CD4-positive, CD25-positive, alpha-beta regulatory T cell (primary cell): ENCODE measurements around the gene NUP210. TPM values are rescaled to one million over a fixed set of nuclear protein-coding genes. Genes with fewer than 3 reads are reported as not detected.

Experiments used
- ATAC-seq, 2 donors: fragments of 150-1000 bp; cut with Tn5 transposase; one replicate each; pipeline ENCODE4 v1.10.0; 2021; ENCODE audit warnings: low read depth in 2 of 2, moderate number of reproducible peaks in 2 of 2, moderate library complexity in 1 of 2
- DNase-seq, 3 donors: peaks; one replicate each; pipeline versions ENCODE4 v3.0.0 to v3.0.0-alpha.2; 2012 to 2022; ENCODE audit warnings: mixed read lengths in 1 of 3
- H3K27ac ChIP-seq: one replicate; pipeline ENCODE4 v1.7.0; 2013; ENCODE audit warnings: mild to moderate bottlenecking, low read length; ENCODE audit not compliant: insufficient read depth, poor library complexity, severe bottlenecking
- H3K27me3 ChIP-seq: one replicate; pipeline ENCODE4 v1.7.0; 2013; ENCODE audit warnings: low read length; ENCODE audit not compliant: control insufficient read depth, insufficient read depth
- H3K36me3 ChIP-seq: one replicate; pipeline ENCODE4 v1.7.0; 2013; ENCODE audit warnings: mild to moderate bottlenecking, low read length, moderate library complexity; ENCODE audit not compliant: control insufficient read depth, insufficient read depth
- H3K4me1 ChIP-seq: 2 replicates; pipeline ENCODE4 v1.7.0; 2013; ENCODE audit warnings: mild to moderate bottlenecking, low read length; ENCODE audit not compliant: insufficient read depth, control insufficient read depth, poor library complexity, severe bottlenecking
- H3K4me3 ChIP-seq: one replicate; pipeline ENCODE4 v1.7.0; 2013; ENCODE audit warnings: low read depth, mild to moderate bottlenecking, low read length, moderate library complexity
- H3K9me3 ChIP-seq, 2 experiments: 1 replicate in 1 of 2; 2 replicates in 1 of 2; pipeline ENCODE4 v1.7.0; 2013; ENCODE audit warnings: low read length in 2 of 2, mild to moderate bottlenecking in 1 of 2, moderate library complexity in 1 of 2; ENCODE audit not compliant: control insufficient read depth in 2 of 2
- H3K27ac Mint-ChIP-seq, 3 donors: one replicate each; pipeline ENCODE4 v1.8.0; 2020 to 2022; ENCODE audit warnings: mild to moderate bottlenecking in 3 of 3, mixed read lengths in 3 of 3, moderate library complexity in 2 of 3
- H3K27me3 Mint-ChIP-seq: one replicate; pipeline ENCODE4 v1.8.0; 2022; ENCODE audit warnings: mild to moderate bottlenecking, mixed read lengths
- H3K36me3 Mint-ChIP-seq: one replicate; pipeline ENCODE4 v1.8.0; 2020; ENCODE audit warnings: mixed read lengths
- H3K4me1 Mint-ChIP-seq, 4 donors: one replicate each; pipeline ENCODE4 v1.8.0; 2020 to 2022; ENCODE audit warnings: mixed read lengths in 4 of 4, mild to moderate bottlenecking in 1 of 4
- H3K4me3 Mint-ChIP-seq, 4 donors: one replicate each; pipeline ENCODE4 v1.8.0; 2020 to 2022; ENCODE audit warnings: mild to moderate bottlenecking in 4 of 4, mixed read lengths in 4 of 4, moderate library complexity in 3 of 4
- H3K9me3 Mint-ChIP-seq, 7 donors: one replicate each; pipeline ENCODE4 v1.8.0; 2020 to 2022; ENCODE audit warnings: mixed read lengths in 7 of 7, mild to moderate bottlenecking in 3 of 7, moderate library complexity in 2 of 7
- polyA plus RNA-seq, 4 donors: library from polyadenylated mRNA; unstranded; fragments of 300-500 nt; fragmentation: Illumina TruSeq; gene quantifications; one replicate each; pipeline ENCODE4 v1.2.3, GENCODE V29; 2021
- total RNA-seq: library from RNA; stranded (reverse); gene quantifications from one replicate; pipeline ENCODE4 v1.2.3, GENCODE V29; 2022

The NUP210 gene
- total and polyA plus RNA-seq, 5 donors from 2014 or later: 42.4 to 125 (median 45.4) TPM

- Histone ChIP-seq H3K9me3 (no peaks in the 10 kb centered on the region), H3K27ac (no peak overlapping the region), H3K4me3 (no peak overlapping the region), H3K36me3 (no peaks in the 10 kb centered on the region), H3K27me3 (peaks cover 6% of the 10 kb centered on the region), H3K4me1 (no peaks in the 10 kb centered on the region)
- Mint-ChIP-seq H3K4me1 (peaks cover 0 to 2% (median 0%) of the 10 kb centered on the region in 4 donors), H3K27me3 (peaks cover 28% of the 10 kb centered on the region), H3K36me3 (no peaks in the 10 kb centered on the region), H3K4me3 (no peak overlapping the region), H3K9me3 (no peaks in the 10 kb centered on the region), H3K27ac (no peak overlapping the region)
- DNase-seq: no peak
- ATAC-seq: no peak
Observed at GRCh38 chr3:13299531-13300155, 120.5 kb downstream of the NUP210 start.

DNA sequence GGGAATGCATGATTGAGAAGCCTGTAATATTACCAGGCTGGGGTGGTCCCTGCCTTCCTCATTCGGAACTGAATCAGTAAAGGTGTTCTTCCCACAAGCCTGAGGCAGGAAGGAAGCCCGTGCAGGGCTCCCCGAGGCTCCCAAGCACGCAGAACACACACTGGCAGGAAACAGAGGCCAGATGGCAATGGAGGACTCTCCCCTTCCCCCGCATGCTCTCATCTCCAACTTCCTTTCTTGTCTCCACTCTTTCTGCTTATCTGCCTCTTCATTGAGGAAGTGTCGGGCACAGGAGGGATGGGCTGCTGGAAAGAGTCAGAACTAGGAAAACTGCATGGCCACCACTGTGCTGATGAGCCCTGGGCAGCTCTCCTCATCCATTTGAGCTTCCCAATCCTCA, 123.5 kb downstream of the NUP210 start:
- no peak overlapping the region for H3K4me3 ChIP-seq
- Mint-ChIP-seq H3K4me3 (no peak overlapping the region), H3K9me3 (no peaks in the 10 kb centered on the region), H3K27me3 (peaks cover 29% of the 10 kb centered on the region), H3K36me3 (no peaks in the 10 kb centered on the region), H3K4me1 (peaks cover 0 to 2% (median 0%) of the 10 kb centered on the region in 4 donors), H3K27ac (no peak overlapping the region)
- DNase-seq (no peak), ATAC-seq (no peak)
- H3K36me3 ChIP-seq: no peaks in the 10 kb centered on the region
- H3K27ac ChIP-seq: no peak overlapping the region
- H3K4me1 ChIP-seq: no peaks in the 10 kb centered on the region
- no peaks in the 10 kb centered on the region for H3K9me3 ChIP-seq
- H3K27me3 ChIP-seq: peaks cover 6% of the 10 kb centered on the region

GRCh38 chr3:13294442-13295351, 125.4 kb downstream of the NUP210 start:
- no peak overlapping the region for H3K4me3 Mint-ChIP-seq
- DNase-seq (no peak), ATAC-seq (no peak)
- no peak overlapping the region for H3K4me3 ChIP-seq
- H3K27me3 ChIP-seq: peaks cover 9% of the 10 kb centered on the region
- no peaks in the 10 kb centered on the region for H3K4me1 ChIP-seq
- peaks cover 0 to 2% (median 0%) of the 10 kb centered on the region in 4 donors for H3K4me1 Mint-ChIP-seq
- H3K36me3 Mint-ChIP-seq: no peaks in the 10 kb centered on the region
- H3K27me3 Mint-ChIP-seq: peaks cover 34% of the 10 kb centered on the region
- H3K27ac ChIP-seq: no peak overlapping the region
- no peak overlapping the region for H3K27ac Mint-ChIP-seq
- H3K9me3 Mint-ChIP-seq: no peaks in the 10 kb centered on the region
- no peaks in the 10 kb centered on the region for H3K9me3 ChIP-seq
- no peaks in the 10 kb centered on the region for H3K36me3 ChIP-seq

DNA sequence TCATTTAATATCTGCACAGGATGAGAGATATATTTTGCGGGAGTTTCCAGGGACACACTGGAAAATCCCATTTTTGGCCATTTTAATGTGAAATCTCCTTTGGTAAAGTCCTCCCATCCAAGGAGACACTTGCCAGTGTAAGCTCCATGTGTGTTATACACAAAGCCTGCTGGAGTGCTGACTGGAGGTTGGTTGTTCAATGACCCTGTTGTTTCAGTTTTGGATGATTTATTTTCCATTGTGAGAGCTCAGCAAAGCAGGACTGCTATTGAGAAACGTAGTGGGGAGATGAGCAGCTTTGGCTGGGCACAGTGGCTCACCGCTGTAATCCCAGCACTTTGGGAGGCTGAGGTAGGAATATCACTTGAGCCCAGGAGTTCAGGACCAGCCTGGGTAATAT, 127.7 kb downstream of the NUP210 start:
- Histone ChIP-seq H3K27ac (no peak overlapping the region), H3K36me3 (no peaks in the 10 kb centered on the region), H3K9me3 (no peaks in the 10 kb centered on the region), H3K4me3 (no peak overlapping the region), H3K4me1 (no peaks in the 10 kb centered on the region), H3K27me3 (peaks cover 5% of the 10 kb centered on the region)
- Mint-ChIP-seq H3K9me3 (peaks cover 0 to 3% (median under 1%) of the 10 kb centered on the region in 7 donors), H3K27ac (no peak overlapping the region), H3K36me3 (no peaks in the 10 kb centered on the region), H3K4me3 (no peak overlapping the region), H3K27me3 (peaks cover 35% of the 10 kb centered on the region), H3K4me1 (peaks cover 0 to 2% (median 0%) of the 10 kb centered on the region in 4 donors)
- ATAC-seq: no peak
- DNase-seq: no peak

- Mint-ChIP-seq H3K4me3 (no peak overlapping the region), H3K36me3 (no peaks in the 10 kb centered on the region), H3K4me1 (peaks cover 0 to 2% (median 0%) of the 10 kb centered on the region in 4 donors), H3K27me3 (peaks cover 33% of the 10 kb centered on the region), H3K27ac (no peak overlapping the region), H3K9me3 (peaks cover 3 to 13% (median 7%) of the 10 kb centered on the region in 7 donors)
- H3K27me3 ChIP-seq: peaks cover 12% of the 10 kb centered on the region
- DNase-seq (no peak), ATAC-seq (no peak)
- peaks cover 8 to 10% of the 10 kb centered on the region in 2 experiments for H3K9me3 ChIP-seq
- H3K36me3 ChIP-seq: no peaks in the 10 kb centered on the region
- no peak overlapping the region for H3K4me3 ChIP-seq
- no peak overlapping the region for H3K27ac ChIP-seq
- H3K4me1 ChIP-seq: no peaks in the 10 kb centered on the region
Observed at GRCh38 chr3:13290941-13291340, 129.2 kb downstream of the NUP210 start.

DNA sequence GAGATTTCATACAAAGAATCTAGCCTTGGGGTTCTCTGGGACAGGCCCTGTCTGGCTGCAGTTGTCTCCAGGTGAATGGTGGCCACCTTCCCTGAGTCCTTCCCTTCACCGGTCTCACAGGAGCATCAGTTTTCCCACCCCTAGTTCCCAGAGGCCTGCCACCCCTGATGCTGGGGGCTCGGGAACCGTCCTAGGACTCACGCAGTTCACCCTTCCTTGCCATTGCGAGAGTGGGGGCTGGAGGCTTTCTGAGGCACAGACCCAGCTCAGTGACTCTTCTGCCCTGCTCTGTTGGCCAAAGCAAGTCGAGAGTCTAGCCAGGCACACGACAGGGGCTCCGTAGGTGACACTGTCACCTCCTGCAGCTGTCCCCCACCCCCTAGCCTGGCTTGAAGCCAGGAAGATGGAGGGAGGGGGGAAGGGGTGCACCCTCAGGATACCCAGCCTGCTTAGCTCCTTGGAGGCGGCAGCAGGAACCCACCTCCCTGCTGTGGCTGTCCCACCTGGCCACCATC, 130.3 kb downstream of the NUP210 start:
- Mint-ChIP-seq H3K4me3 (no peak overlapping the region), H3K9me3 (peaks cover 3 to 13% (median 7%) of the 10 kb centered on the region in 7 donors), H3K27ac (no peak overlapping the region), H3K36me3 (no peaks in the 10 kb centered on the region), H3K27me3 (peaks cover 31% of the 10 kb centered on the region), H3K4me1 (peaks cover 0 to under 1% (median 0%) of the 10 kb centered on the region in 4 donors)
- H3K27me3 ChIP-seq: peaks cover 13% of the 10 kb centered on the region
- H3K27ac ChIP-seq: no peak overlapping the region
- H3K4me1 ChIP-seq: no peaks in the 10 kb centered on the region
- no peak for ATAC-seq
- no peaks in the 10 kb centered on the region for H3K36me3 ChIP-seq
- H3K4me3 ChIP-seq: no peak overlapping the region
- H3K9me3 ChIP-seq: peaks cover 9 to 10% of the 10 kb centered on the region in 2 experiments
- no peak for DNase-seq

DNA sequence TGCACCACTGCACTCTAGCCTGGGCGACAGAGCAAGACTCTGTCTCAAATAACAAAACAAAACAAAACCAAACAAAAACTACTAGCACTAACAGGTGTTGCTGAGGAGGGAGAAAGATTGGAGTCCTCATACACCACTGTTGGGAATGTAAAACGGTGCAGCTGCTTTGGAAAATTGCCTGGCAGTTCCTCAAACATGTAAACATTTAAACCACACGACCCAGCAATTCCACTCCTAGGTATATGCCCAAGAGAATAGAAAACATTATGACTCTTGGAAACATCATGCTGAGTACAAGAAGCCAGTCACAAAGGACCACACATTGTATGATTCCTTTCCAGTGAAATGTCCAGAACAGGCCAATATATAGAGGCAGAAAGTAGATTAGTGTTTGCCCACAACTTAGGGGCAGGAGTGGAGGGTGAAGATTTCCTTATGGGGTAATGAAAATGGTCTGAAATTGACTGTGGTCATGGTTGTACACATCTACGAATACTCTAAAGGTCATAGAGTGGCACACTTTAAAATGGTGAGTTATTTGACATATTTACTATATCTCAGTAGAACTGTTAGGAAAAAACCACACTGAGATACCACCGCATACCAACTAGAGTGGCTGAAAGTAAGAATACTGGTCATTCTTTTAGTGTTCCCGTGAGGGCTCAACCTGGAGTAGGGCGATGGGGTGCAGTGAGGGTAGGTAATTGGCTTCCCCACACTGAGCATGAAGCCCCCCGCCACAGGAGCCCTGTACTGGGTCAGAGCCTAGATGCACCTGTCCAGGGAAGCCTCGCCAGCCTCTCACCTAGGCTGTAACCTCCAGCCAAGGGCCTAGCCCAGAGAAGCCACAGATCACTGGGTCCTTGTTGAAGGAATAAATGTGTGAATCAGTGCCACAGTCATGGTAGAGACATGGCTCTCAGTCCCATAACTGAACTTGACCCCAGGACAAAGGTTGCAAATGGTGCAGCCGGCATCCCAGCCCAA, 131.1 kb downstream of the NUP210 start:
- H3K27me3 ChIP-seq: peaks cover 21% of the 10 kb centered on the region
- Mint-ChIP-seq H3K27me3 (peaks cover 37% of the 10 kb centered on the region), H3K9me3 (peaks cover 3 to 21% (median 13%) of the 10 kb centered on the region in 7 donors), H3K4me1 (peaks cover 0 to 1% (median 0%) of the 10 kb centered on the region in 4 donors), H3K4me3 (no peak overlapping the region), H3K27ac (no peak overlapping the region), H3K36me3 (no peaks in the 10 kb centered on the region)
- no peaks in the 10 kb centered on the region for H3K4me1 ChIP-seq
- DNase-seq (no peak), ATAC-seq (no peak)
- H3K4me3 ChIP-seq: no peak overlapping the region
- no peak overlapping the region for H3K27ac ChIP-seq
- H3K9me3 ChIP-seq: peaks cover 17% of the 10 kb centered on the region in 2 experiments
- H3K36me3 ChIP-seq: no peaks in the 10 kb centered on the region
